HG02642 (cell line): ENCODE measurements around the gene C1QL1.
A peak's percentile ranks its signal among the peaks of the same experiment; 100 is the strongest.

ENCODE experiments used
- ATAC-seq: cut with Tn5 transposase; IDR thresholded peaks from one replicate; pipeline ENCODE4 v1.9.1; 2021; ENCODE audit warnings: mild to moderate bottlenecking; ENCODE audit not compliant: unreplicated experiment, poor library complexity

C1QL1 gene

GRCh38 chr17:44933824-44934744 lies 34.0 kb downstream of the C1QL1 start:
- ATAC-seq: no peak

- ATAC-seq: no peak
Measured at GRCh38 chr17:44932787-44933097, 35.4 kb downstream of the C1QL1 start.

- no peak for ATAC-seq
Measured at GRCh38 chr17:44932096-44932786, 35.9 kb downstream of the C1QL1 start.

- no peak for ATAC-seq
Measured at GRCh38 chr17:44931376-44931775, 36.7 kb downstream of the C1QL1 start.

GRCh38 chr17:44930667-44931066 lies 37.4 kb downstream of the C1QL1 start:
- ATAC-seq: no peak

GRCh38 chr17:44928950-44929720 lies 39.0 kb downstream of the C1QL1 start:
- no peak for ATAC-seq

- no peak for ATAC-seq
Measured at GRCh38 chr17:44928136-44928535, 40.0 kb downstream of the C1QL1 start.

GRCh38 chr17:44927696-44928095 lies 40.4 kb downstream of the C1QL1 start:
- no peak for ATAC-seq

- ATAC-seq: no peak
Measured at GRCh38 chr17:44926821-44927525, 41.1 kb downstream of the C1QL1 start.

GRCh38 chr17:44925731-44926697 lies 42.1 kb downstream of the C1QL1 start:
- no peak for ATAC-seq

- ATAC-seq: no peak
Measured at GRCh38 chr17:44924107-44924544, 44.0 kb downstream of the C1QL1 start.

GRCh38 chr17:44922746-44923470 lies 45.2 kb downstream of the C1QL1 start:
- no peak for ATAC-seq

GRCh38 chr17:44922136-44922535 lies 46.0 kb downstream of the C1QL1 start:
- ATAC-seq: no peak

GRCh38 chr17:44921122-44921882 lies 46.8 kb downstream of the C1QL1 start:
- no peak for ATAC-seq

GRCh38 chr17:44920565-44920940 lies 47.5 kb downstream of the C1QL1 start:
- peak; percentile 3 for ATAC-seq

GRCh38 chr17:44919885-44920564 lies 48.1 kb downstream of the C1QL1 start:
- peak; percentile 67 for ATAC-seq

GRCh38 chr17:44919411-44919810 lies 48.7 kb downstream of the C1QL1 start:
- no peak for ATAC-seq
